Left lung (tissue), 10 donors: ENCODE data around the gene PFKP. TPM values are rescaled to one million over a fixed set of nuclear protein-coding genes. Genes with fewer than 3 reads are reported as not detected.

Source experiments
- ATAC-seq: fragments of 200-7000 bp; cut with Tn5 transposase; one replicate; pipeline ENCODE4 v1.9.1; 2020; ENCODE audit warnings: moderate library complexity
- DNase-seq, 4 donors: peaks; one replicate each; pipeline ENCODE4 v3.0.0-alpha.2; 2013 to 2020
- H3K27ac ChIP-seq, 2 donors: fragments of 200-600 bp; sonication (generic) in 1 of 2; one replicate each; pipeline versions ENCODE4 v1.5.0 to v1.8.0; 2020 to 2021
- H3K27me3 ChIP-seq, 2 donors: fragments of 200-600 bp; sonication (generic) in 1 of 2; one replicate each; pipeline versions ENCODE4 v1.5.0 to v1.8.0; 2020 to 2021
- H3K36me3 ChIP-seq, 2 donors: fragments of 200-600 bp; sonication (generic) in 1 of 2; one replicate each; pipeline versions ENCODE4 v1.5.0 to v1.8.0; 2020 to 2021
- H3K4me1 ChIP-seq, 2 donors: fragments of 200-600 bp; one replicate each; pipeline ENCODE4 v1.8.0; 2021
- H3K4me3 ChIP-seq, 2 donors: fragments of 200-600 bp; sonication (generic) in 1 of 2; one replicate each; pipeline versions ENCODE4 v1.5.0 to v1.8.0; 2020 to 2021; ENCODE audit warnings: mild to moderate bottlenecking in 1 of 2
- H3K9me3 ChIP-seq, 2 donors: fragments of 200-600 bp; sonication (generic) in 1 of 2; one replicate each; pipeline versions ENCODE4 v1.5.0 to v1.8.0; 2020 to 2021
- intact Hi-C, 2 donors: fragments of 100-400 bp; cut with DNase I; formaldehyde crosslinking; loops; one replicate each; pipeline versions ENCODE4 v1.11.2 to v1.14.2; 2022
- polyA plus RNA-seq, 6 donors: library from polyadenylated mRNA; unstranded; fragments of 120-200 nt; gene quantifications; one replicate each; pipeline ENCODE4 v1.2.1, GENCODE V29; 2013; ENCODE audit not compliant: insufficient read length in 6 of 6
- total RNA-seq, 2 donors: library from RNA; stranded (reverse); fragmentation: NEBNext Ultra II Directional; extraction: Animal tissue kit (Norgen Biotek cat#: 25700); gene quantifications; one replicate each; pipeline ENCODE4 v1.2.1, GENCODE V29; 2021
- TF ChIP-seq, protein P1 (sequence below), 2 donors: fragments of 200-600 bp; sonication (generic) in 1 of 2; IDR thresholded peaks; one replicate each; pipeline versions ENCODE4 v1.5.0 to v1.8.0; 2021; ENCODE audit warnings: antibody characterized with exemption in 2 of 2
- donor health status: DM: no; HTN: yes; CAD: no.
- donor health status: DM: no; HTN: no; CAD: no.

Gene PFKP
- total and polyA plus RNA-seq, 8 donors = 7.4 to 70.0 (median 11.2) TPM

DNA sequence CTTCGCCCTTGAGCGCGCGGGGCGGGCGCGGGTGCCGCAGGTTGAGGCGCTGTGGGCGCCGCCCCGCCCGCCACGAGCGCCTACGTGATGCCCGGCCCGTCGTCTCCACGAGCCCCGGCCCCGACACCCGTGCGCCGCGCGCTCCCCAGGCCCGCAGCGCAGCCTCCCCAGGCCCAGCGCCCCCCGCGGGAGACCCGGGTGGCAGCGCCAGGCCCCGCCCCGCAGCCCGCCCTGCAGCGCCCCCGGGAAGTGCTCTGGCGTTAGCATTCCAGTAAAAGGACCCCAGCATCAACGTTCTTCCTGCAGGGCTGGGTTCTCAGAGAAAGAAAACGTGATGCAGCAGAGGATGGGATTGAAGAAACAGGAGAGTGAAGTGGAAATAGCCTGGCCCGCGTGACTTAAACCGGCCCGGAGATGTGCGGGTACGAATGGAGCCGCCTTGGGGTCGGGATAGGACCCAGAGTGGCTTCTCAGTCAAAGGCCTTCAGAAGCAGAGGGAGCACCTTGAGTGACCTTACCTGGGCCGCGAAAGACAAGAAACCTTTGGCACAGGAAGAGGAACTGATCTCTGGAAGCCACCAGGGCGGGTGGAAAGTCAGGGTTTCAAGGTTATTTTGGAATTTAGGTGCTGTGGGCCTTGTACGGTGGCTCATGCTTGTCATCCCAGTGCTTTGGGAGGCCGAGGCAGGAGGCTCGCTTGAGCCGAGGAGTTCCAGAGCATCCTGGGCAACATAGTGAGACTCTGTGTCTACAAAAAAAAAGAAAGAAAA, 1.8 kb downstream of the PFKP start:
- Histone ChIP-seq H3K36me3 (no peaks in the 10 kb centered on the region), H3K4me1 (peaks cover 13 to 25% of the 10 kb centered on the region in 2 donors), H3K27me3 (peaks cover 0 to 47% of the 10 kb centered on the region in 2 donors), H3K27ac (peak overlapping the region; percentile 18 to 72), H3K9me3 (no peaks in the 10 kb centered on the region), H3K4me3 (peak overlapping the region; percentile 59 to 66)
- ATAC-seq = peak; percentile 19
- TF ChIP-seq, protein P1, sequence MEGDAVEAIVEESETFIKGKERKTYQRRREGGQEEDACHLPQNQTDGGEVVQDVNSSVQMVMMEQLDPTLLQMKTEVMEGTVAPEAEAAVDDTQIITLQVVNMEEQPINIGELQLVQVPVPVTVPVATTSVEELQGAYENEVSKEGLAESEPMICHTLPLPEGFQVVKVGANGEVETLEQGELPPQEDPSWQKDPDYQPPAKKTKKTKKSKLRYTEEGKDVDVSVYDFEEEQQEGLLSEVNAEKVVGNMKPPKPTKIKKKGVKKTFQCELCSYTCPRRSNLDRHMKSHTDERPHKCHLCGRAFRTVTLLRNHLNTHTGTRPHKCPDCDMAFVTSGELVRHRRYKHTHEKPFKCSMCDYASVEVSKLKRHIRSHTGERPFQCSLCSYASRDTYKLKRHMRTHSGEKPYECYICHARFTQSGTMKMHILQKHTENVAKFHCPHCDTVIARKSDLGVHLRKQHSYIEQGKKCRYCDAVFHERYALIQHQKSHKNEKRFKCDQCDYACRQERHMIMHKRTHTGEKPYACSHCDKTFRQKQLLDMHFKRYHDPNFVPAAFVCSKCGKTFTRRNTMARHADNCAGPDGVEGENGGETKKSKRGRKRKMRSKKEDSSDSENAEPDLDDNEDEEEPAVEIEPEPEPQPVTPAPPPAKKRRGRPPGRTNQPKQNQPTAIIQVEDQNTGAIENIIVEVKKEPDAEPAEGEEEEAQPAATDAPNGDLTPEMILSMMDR (IDR thresholded peaks at IDR 0.05) = no peak
- DNase-seq = no peak
- intact Hi-C loops = no loop called here

DNA sequence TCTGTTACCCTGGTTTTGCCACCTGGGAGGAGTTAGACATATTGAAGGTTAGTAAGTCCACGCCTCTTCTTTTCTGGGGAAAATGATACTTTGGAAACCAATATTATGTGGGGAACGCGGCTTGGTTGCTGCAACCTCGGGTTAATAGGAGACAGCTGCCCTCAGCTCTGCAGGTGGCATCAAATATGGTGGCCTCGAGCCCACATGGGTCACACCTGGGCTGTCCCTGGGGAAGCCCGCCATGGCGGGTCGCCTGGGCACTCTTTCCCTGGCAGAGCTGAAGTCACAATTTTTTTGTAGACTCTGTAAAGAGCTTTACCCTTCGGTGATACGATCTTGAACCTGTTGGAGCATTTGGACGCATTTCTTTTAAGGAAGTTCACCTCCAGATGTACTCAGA, 2.5 kb downstream of the PFKP start:
- intact Hi-C loops = no loop called here
- no peaks in the 10 kb centered on the region for H3K9me3 ChIP-seq
- H3K4me1 ChIP-seq = peaks cover 13 to 25% of the 10 kb centered on the region in 2 donors
- no peak for DNase-seq
- no peak for ATAC-seq
- TF ChIP-seq, protein P1 (IDR thresholded peaks at IDR 0.05) = no peak
- H3K36me3 ChIP-seq = no peaks in the 10 kb centered on the region
- H3K27ac ChIP-seq = no peak overlapping the region
- no peak overlapping the region for H3K4me3 ChIP-seq
- H3K27me3 ChIP-seq = peaks cover 0 to 47% of the 10 kb centered on the region in 2 donors

DNA sequence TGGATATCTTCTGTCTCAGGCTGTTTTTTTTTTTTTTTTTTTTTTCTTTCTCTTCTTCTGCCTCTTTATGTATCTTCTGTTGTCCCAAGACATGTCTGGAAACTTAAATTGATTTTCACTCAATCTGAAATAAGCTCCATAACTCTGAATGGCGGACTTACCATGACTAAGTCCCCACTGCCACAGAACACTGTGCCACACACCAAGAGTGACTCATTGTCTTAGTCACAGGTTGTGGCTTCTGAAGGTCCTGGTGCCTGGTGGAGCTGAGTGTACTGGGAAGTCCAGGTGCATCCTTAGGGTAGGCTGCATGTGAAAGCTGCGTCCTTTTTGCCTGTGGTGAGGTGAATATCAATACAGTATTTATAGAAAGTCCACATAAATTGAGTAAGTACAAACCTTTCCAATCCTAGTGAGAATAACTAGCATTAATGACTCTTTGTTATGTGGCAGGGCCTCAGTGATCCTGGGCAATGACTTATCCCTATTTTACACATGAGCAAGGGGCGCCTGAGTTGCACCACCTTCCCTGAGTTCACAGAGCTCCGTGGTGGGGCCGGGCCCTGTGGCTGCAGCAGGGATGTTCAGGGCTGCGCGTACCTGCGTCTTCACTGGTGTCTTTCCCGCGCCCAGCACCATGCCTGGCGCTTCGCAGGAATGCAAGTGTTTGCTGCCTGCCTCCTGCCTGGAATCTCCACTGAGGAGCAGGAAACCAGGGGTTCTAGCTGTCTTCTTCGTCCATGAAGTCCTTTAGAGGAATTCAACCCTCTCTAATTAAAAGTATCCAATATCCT, 4.3 kb downstream of the PFKP start:
- DNase-seq = no peak
- intact Hi-C loops = no loop called here
- peaks cover 11 to 21% of the 10 kb centered on the region in 2 donors for H3K4me1 ChIP-seq
- TF ChIP-seq, protein P1 (IDR thresholded peaks at IDR 0.05) = no peak
- H3K4me3 ChIP-seq = no peak overlapping the region
- H3K36me3 ChIP-seq = no peaks in the 10 kb centered on the region
- H3K27ac ChIP-seq = no peak overlapping the region
- peaks cover 0 to 33% of the 10 kb centered on the region in 2 donors for H3K27me3 ChIP-seq
- no peaks in the 10 kb centered on the region for H3K9me3 ChIP-seq
- ATAC-seq = no peak

DNA sequence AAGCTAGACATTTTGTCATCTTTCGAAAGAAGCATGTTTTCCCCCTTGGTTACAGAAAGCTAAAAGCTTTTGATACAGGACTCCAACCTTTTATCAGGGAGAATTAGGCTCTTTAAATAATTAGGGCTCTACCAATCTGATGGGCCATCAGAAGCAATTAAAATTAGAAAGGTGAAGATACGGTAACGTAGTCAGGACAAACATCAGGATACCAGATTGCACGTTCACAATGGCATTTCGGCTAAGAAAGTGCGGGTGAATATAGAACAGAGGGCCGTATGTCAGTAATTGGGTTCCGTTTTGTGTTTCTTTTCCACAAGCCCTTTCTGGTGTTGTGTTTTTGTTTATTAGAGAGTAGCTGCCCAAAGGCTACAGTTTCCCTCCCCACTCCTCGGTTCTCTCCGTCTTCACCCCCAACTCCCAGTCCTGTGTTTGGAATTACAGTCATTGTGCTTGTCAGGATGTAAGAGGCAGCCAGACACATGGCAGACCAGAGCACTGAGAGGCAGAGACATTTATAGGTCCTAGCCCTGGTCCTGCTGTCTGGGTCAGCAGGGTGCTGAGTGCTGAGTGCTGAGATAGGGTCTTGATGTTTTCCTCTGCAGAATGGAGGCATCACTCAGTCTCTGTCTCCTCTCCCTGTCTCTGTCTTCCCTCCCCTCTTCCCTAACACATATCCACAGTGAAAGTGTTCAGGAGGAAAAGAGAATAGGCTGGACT, 5.5 kb downstream of the PFKP start:
- Histone ChIP-seq H3K4me3 (no peak overlapping the region), H3K27me3 (peaks cover 0 to 21% of the 10 kb centered on the region in 2 donors), H3K9me3 (no peaks in the 10 kb centered on the region), H3K4me1 (peaks cover 5 to 13% of the 10 kb centered on the region in 2 donors), H3K36me3 (no peaks in the 10 kb centered on the region), H3K27ac (no peak overlapping the region)
- intact Hi-C loops = no loop called here
- TF ChIP-seq, protein P1 (IDR thresholded peaks at IDR 0.05) = no peak
- DNase-seq (no peak), ATAC-seq (no peak)
